Fibroblast of villous mesenchyme (primary cell): Measurements from ENCODE around the gene PAPOLA. TPM values are rescaled to one million over a fixed set of nuclear protein-coding genes. Genes with fewer than 3 reads are reported as not detected.

Source experiments
- DNase-seq: peaks from one replicate; pipeline ENCODE4 v3.0.0-alpha.2; 2010; ENCODE audit warnings: low read depth
- H3K4me3 ChIP-seq: 2 replicates; pipeline ENCODE4 v1.5.1; 2011; ENCODE audit warnings: low read depth, mild to moderate bottlenecking, low read length
- total RNA-seq: library from RNA; depleted of rRNA; stranded (reverse); fragments of >200 nt; gene quantifications from 2 replicates; pipeline ENCODE4 v1.2.3, GENCODE V29; 2012
- TF ChIP-seq, protein P1 (sequence below): IDR thresholded peaks from 2 replicates; pipeline ENCODE4 v1.5.1; 2012; ENCODE audit warnings: low read depth, mild to moderate bottlenecking, low read length; ENCODE audit not compliant: insufficient read depth

The PAPOLA gene
- total RNA-seq, 1 donor = 148 TPM

DNA sequence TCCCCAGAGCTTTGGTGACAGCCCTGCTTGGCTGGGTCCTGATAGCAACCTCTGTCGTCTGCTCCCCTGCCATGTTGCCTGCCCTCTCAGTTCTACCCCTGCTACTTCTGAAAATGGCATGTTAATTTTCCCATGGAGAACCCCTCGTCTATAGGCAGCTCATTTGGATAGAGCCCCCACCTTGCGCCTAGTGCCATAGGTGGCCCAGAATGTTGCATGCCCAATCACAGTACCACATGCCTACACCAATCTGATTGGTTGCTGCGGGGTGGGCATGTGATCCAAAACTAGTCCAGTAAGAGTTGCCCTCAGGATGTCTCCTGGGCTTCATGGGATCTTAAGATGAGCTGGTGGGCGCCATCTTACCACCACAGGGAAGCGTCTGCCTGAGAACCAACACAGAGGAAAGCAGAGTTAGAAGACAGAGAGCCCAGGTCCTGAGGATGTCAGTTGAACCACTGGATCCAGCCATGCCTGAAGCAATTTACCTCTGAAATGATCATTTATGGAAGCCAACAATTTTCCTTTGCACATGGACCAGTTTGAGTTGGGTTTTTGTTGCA is 85.7 kb downstream of the PAPOLA start:
- TF ChIP-seq, protein P1, sequence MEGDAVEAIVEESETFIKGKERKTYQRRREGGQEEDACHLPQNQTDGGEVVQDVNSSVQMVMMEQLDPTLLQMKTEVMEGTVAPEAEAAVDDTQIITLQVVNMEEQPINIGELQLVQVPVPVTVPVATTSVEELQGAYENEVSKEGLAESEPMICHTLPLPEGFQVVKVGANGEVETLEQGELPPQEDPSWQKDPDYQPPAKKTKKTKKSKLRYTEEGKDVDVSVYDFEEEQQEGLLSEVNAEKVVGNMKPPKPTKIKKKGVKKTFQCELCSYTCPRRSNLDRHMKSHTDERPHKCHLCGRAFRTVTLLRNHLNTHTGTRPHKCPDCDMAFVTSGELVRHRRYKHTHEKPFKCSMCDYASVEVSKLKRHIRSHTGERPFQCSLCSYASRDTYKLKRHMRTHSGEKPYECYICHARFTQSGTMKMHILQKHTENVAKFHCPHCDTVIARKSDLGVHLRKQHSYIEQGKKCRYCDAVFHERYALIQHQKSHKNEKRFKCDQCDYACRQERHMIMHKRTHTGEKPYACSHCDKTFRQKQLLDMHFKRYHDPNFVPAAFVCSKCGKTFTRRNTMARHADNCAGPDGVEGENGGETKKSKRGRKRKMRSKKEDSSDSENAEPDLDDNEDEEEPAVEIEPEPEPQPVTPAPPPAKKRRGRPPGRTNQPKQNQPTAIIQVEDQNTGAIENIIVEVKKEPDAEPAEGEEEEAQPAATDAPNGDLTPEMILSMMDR = no peak
- H3K4me3 ChIP-seq = no peak overlapping the region
- DNase-seq = no peak

DNA sequence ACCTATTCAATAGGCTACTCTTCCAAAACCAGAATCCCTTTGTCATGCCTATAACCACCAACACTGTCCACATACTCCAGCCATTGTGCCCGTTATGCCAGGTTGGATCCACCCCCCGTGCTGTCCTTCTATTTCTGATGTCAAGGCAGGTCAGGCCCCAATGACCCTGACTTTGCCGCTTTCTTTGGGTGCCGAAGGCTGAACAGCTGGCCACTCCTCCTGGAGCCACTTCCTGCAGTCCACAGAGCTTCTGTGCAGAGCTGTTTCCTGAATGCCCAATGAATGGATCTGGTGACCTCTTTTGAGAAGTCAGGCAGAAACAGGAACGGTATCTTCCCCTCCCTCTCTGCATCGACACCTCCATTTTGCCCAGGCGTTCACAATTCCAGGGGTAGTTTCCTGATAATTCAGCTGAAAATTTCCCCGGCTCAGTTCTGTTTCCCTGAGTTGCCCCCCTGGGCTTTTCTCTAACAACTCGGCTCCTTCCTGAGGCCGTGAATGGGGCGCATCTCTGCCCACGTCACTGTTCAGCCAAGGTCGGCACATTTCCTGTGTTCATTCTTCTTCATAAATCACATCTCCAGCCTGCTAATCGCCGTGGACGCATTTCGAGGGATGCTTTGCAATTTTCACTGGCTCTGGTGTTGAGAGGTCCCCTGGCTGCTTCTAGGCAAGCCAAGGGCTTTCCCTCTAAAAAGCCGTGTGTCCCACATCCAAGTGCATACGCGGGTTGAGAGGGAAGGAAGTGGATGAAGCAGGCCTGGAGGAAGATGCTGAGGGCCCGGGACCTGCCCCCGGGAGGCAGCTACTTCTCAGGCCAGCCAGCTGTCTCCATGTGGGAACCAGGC is 86.5 kb downstream of the PAPOLA start:
- TF ChIP-seq, protein P1 = no peak
- DNase-seq = no peak
- H3K4me3 ChIP-seq = no peak overlapping the region

GRCh38 chr14:96589577-96589976 is 87.4 kb downstream of the PAPOLA start:
- TF ChIP-seq, protein P1 = no peak
- no peak overlapping the region for H3K4me3 ChIP-seq
- DNase-seq = no peak

- DNase-seq = no peak
- TF ChIP-seq, protein P1 = no peak
- H3K4me3 ChIP-seq = no peak overlapping the region
These were observed 88.1 kb downstream of the PAPOLA start for GRCh38 chr14:96590190-96590864.

- H3K4me3 ChIP-seq = peak overlapping the region; percentile 54
- peak; percentile 27 for DNase-seq
- TF ChIP-seq, protein P1 = no peak
These were observed 90.6 kb downstream of the PAPOLA start for GRCh38 chr14:96592591-96593386.

DNA sequence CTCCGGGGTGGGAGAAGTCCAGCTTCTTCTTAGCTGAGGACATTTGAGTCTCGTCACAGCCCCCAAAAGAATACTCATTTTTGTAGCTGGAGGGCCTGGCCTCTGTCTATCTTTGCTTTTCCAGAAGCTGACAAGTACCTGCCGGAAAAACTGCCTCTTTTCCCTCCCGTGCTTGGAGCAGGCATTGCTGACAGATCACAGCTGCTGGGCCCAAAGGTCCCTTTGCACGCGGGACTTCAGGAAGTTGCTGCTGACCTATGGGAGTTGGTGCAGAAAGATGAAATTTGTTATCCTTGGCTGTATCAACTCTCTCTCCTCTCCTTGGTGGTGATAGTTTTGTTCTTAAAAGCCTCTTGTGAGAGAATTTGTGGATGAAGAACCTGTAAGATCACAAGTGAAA is 92.8 kb downstream of the PAPOLA start:
- no peak for DNase-seq
- TF ChIP-seq, protein P1 = no peak

More for the DNA sequence above, 92.8 kb downstream of the PAPOLA start:
- no peak overlapping the region for H3K4me3 ChIP-seq
